Activated T-cell treated with anti-CD3 and anti-CD28 coated beads for 24 hours (primary cell): ENCODE data around the gene EIF4E1B.
A peak's percentile ranks its signal among the peaks of the same experiment; 100 is the strongest.
"Not testable (repeated sequence)": the region's sequence is repeated elsewhere in the genome, so short reads cannot be mapped to it uniquely, and the experiment has no call there.

Experiments used
- DNase-seq: peaks from one replicate; pipeline ENCODE4 v3.0.0-alpha.2; 2020; ENCODE audit warnings: low read depth

Gene EIF4E1B, protein sequence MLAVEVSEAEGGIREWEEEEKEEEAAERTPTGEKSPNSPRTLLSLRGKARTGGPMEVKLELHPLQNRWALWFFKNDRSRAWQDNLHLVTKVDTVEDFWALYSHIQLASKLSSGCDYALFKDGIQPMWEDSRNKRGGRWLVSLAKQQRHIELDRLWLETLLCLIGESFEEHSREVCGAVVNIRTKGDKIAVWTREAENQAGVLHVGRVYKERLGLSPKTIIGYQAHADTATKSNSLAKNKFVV

DNA sequence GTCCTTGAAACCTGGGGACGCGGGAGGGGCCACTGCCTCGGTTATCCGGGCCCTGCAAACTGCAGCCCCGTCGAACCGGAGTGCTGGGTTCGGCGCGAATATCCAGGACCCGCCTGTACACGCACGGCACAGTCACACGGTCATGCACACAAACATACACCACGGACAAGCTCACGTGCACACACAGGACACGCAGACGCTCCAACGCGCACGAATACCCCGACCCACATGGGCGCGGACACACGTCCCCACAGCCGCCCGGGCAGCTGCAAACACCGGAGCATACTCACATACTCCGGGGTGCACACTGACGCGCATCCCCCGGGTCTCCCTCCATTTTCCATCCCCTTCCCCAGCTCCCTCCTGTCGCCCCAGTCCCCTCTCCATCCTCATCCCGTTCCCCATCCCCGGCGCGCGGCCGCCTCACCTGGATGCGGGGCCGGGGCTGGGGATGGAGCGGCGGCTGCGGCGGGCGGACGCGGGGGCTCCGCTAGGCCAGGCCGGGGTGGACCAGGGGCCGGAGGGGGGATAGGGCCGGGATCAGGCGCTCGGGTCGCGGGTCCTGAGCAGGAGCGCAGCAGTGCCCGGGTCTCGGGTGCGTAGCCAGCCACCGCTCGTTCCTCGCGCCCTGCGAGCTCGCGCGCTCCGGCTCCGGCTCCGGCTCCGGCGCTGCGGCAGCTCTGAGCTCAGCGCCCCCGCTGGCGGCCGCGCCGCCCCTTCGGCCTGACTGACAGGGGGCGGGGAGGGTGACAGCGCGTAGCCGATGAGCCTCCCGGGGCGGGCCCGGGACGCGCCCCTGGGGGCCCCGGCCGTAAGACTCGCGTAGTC is at the start of gene EIF4E1B, which contains the start of gene SNCB:
Gene EIF4E1B, plus strand, starts transcription at position 823 of the 828 bp plus-strand sequence. CDS start 12,113 bp downstream, outside the sequence.
Gene SNCB, minus strand, starts transcription at position 682 of the 828 bp plus-strand sequence. CDS start 880 bp downstream, outside the sequence.
- peak; percentile 48 for DNase-seq

DNA sequence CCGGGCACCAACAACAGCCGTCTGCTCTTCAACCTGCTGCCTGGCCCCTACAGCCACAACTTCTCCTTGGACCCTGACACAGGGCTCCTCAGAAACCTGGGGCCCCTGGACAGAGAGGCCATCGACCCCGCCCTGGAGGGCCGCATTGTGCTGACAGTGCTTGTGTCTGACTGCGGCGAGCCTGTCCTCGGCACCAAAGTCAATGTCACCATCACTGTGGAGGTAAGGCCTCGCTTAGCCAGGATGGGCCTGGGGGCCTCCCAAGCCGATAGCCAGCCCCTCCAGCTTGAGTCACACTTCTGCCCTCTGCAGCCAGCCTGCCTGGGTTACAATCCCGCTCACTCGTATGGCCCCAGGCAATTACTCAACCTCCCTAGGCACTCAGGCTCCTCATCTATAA is 49.1 kb upstream of the EIF4E1B start:
- no peak for DNase-seq

DNA sequence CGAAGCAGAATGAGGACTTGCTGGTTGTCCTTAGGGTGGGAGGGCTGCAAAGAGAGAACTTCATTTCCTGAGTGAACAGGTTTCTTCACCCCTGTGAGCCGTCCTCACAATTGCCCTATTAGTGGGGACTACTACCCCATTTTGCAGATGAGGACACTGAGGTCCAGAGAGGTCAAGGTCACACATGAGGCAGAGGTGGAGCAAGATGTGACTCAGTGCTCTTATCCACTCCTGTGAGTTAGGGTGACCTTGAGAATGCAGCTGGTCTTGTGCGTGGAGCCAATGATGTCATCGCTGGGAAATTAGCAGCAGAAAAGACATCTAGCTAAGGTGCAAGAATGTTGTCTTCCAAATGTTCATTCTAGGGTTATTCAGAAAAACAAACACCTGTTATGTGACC is 47.4 kb upstream of the EIF4E1B start:
- DNase-seq = no peak

DNA sequence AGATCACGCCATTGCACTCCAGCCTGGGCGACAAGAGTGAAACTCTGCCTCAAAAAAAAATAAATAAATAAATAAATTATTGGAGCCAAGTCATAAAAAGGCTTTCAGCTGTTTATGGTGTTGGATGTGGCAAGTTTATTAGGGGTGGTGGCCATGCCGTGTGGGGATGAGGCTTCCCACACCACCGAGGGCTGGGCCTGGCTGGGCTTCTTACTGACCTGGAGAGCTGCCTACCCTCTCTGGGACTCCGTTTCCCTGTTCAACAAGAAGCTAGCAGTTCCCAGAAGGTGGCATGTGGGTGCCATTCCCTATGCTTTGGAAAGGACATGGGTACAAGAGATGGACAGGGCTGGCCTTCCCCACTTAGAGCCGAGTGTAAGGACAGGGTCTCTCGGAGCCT is 43.1 kb upstream of the EIF4E1B start:
- DNase-seq = no peak

DNA sequence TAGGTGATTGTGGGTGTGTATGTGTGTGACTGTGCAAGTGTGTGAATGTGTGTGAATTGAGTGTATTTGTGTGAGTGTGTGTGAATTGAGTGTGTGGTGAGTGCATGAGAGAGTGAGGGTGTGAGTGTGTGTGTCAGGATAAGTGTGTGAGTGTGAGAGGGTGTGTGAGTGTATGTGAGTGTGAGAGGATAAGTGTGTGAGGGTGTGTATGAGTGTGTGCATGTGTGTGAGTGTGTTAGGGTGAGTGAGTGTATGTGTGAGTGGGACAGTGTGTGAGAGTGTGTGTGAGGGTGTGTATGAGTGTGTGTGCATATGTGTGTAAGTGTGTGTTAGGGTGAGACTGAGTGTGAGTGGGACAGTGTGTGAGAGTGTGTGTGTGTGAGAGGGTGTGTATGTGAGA is 42.2 kb upstream of the EIF4E1B start:
- DNase-seq = no peak

DNA sequence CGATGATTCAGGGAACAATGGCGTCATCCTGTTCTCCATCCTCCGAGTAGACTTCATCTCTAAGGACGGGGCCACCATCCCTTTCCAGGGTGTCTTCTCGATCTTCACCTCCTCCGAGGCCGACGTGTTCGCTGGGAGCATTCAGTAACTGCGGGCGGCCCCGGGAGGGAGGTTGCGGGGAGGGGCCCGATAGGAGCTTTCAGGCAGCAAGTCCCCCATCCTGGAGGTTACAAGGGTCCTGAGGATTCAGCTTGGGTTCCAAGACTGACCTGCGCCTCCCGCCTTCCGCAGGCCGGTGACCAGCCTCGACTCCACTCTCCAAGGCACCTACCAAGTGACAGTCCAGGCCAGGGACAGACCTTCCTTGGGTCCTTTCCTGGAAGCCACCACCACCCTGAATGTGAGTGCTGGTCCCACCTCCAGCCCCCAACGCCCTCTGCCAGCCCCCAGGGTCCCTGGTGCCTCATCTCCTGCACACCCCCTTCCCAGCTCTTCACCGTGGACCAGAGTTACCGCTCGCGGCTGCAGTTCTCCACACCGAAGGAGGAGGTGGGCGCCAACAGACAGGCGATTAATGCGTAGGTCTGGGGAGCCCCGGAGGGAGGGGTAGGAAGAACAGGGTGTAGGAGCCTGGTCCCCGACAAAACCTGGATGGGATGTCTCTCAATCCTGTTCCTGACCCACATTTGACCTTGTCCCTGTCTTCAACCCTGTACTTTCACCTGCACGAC is 41.3 kb upstream of the EIF4E1B start:
- no peak for DNase-seq

DNA sequence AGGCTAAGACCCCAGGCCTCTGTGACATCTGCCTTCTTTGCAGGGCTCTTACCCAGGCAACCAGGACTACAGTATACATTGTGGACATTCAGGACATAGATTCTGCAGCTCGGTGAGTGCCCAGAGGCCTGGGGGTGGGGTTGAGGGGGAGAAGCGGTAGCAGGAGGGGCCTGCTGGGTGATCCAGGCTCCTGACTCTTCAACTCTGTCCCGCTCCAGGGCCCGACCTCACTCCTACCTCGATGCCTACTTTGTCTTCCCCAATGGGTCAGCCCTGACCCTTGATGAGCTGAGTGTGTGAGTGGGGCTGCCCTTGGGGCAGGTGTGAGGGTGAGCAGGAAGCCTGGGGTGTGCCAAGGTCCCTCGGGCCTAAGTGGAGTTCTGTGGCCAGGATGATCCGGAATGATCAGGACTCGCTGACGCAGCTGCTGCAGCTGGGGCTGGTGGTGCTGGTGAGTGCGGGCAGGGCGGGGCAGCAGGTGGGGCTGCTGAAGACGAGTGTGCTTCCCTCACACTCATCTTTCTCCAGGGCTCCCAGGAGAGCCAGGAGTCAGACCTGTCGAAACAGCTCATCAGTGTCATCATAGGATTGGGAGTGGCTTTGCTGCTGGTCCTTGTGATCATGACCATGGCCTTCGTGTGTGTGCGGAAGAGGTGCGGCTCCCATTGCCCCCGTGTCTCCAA is 40.3 kb upstream of the EIF4E1B start:
- no peak for DNase-seq

DNA sequence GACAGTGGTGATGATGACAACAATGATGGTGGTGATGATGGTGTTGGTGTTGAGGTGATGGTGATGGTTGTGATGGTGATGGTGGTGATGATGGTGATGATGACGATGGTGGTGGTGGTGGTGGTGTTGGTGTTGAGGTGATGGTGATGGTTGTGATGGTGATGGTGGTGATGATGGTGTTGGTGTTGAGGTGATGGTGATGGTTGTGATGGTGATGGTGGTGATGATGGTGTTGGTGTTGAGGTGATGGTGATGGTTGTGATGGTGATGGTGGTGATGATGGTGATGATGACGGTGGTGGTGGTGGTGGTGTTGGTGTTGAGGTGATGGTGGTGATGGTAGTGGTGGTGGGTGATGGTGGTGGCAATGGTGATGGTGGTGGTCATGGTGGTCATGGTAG is 38.8 kb upstream of the EIF4E1B start:
- not testable (repeated sequence) for DNase-seq

DNA sequence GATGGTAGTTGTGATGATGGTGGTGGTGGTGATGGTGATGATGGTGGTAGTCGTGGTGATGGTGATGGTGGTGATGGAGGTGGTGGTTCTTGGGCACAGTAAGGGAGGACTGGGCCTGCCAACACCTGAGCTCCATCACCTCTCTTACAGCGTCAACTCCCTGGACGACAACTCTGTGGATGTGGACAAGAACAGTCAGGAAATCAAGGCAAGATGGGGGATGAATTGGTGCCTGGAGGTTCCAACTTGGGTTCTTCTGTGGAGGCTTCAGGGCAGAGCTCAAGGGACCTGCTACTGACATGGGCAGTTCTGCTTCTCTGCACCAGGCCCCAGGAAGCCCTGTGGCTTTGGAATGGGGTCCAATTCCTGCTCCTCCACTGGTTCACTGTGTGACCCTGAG is 37.9 kb upstream of the EIF4E1B start:
- no peak for DNase-seq

DNA sequence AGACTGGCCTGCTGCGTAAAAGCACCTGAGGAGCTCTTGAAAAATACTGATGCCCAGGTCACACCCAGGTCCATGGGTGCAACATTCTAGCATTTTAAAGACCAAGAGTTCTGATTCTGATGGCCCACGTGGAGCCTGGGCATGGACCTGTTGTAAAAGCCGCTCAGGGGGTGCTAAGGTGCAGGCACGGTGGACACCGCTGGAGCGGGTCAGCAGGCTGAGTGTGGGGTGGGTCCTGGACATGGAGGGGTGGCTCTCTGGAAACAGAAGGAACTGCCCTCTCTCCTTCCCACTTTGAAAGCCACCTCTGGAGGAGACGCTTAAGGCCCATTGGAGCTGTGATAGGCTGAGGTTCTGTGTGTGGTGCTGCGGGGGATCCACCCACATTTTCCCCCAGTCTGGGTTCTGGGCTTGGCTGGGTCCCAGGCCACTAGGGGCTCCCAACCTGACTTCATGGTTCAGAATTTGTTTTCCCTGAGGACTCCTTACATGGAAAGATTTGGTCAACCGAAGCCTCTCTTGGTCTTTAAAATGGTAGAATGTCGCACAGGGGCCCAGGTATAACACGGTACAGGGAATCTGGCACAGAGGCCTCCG is 37.1 kb upstream of the EIF4E1B start:
- DNase-seq = no peak

DNA sequence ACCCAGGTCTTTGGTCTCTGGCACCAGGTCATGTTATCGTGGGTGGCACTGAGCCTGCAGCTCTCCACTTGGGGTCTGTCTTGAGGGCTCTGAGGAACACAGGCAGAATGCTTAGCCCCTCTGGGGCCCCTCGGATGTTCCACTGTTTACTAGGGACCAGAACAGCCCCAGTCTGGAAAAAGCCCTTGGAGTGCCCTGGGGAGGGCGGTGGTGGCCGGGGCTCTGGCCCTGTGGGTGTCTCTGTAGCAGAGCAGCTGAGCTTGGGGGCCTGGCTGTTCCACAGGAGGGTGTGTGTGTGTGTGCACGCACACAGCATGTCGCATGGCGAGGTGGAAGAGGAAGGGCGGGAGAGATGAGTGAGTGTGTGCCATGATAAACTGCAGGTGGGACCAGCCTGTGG is 35.9 kb upstream of the EIF4E1B start:
- DNase-seq = no peak

DNA sequence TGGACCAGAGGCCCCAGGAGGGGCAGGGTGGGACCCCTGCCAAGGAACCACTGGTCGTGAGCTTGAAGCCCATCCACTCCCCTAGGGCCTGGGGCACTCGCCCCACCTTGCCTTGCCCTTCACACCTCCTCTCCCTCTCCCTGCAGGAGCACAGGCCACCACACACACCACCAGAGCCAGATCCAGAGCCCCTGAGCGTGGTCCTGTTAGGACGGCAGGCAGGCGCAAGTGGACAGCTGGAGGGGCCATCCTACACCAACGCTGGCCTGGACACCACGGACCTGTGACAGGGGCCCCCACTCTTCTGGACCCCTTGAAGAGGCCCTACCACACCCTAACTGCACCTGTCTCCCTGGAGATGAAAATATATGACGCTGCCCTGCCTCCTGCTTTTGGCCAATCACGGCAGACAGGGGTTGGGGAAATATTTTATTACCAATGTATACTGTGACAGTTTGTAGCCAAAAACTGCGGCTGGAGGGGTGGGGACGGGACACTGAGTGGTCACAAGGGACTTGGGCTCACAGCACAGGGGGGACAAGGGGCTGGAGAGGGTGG is 35.0 kb upstream of the EIF4E1B start:
- no peak for DNase-seq

DNA sequence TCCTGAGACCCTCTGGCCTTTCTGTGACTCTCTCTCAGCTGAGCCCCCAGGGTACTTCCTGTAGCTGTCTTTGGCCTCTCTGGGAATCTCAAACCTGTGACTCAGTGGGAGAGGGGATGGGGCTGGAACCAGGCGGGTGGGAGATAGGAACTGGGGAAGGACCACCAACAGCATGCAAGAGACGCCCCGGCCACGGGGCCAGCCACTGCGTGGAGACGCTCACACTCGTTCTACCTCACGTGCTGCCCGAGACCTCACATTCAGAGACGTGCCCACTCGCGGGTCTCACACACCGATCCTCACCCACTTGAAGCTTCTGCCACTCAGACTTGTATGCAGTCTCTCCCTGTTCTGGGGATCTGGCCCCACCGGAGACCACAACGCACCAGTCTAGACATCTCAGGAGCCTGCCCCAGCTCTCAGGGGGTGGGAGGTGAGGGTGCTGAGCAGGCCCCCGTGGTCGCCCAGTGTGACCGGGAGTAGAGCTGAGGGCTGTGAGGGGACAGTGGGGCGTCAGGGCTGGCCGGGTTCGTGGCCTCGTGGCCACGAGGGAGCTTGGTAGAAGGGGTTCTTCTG is 34.3 kb upstream of the EIF4E1B start:
- DNase-seq = no peak

DNA sequence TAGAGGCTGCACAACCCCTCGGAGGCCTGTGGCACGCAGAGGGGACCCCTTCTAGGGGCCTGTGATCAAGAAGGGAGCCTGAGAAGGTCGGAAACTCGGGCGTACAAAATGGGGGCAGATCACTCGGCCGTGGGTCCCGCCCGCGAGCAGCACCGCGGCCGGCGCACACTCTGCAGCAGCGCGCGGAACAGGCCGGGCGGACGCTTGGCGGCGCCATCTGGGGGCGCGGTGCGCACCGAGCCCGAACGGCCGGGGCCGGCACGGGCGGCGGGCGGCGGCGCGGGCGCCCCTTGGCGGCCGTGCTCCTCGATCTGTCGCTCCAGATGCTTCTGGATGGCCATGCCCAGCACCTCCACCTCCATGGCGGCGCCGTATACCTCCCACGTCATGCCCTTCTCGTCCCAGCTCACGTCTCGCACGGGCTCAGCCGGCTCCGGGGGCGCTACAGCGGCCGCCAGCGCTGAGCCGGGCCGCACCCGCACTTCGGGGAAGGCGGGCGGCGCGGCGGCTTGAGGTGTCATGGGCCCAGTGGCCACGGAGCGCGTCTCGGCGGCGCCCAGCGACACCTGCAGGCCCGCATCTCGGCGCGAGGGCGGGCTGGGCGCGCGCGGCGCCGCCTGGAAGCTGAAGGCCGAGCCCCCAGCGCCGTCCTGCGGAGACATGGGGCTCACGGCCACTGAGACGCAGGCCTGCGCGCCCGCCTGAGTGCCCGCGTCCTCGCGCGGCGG is 33.6 kb upstream of the EIF4E1B start:
- DNase-seq = peak; percentile 43

DNA sequence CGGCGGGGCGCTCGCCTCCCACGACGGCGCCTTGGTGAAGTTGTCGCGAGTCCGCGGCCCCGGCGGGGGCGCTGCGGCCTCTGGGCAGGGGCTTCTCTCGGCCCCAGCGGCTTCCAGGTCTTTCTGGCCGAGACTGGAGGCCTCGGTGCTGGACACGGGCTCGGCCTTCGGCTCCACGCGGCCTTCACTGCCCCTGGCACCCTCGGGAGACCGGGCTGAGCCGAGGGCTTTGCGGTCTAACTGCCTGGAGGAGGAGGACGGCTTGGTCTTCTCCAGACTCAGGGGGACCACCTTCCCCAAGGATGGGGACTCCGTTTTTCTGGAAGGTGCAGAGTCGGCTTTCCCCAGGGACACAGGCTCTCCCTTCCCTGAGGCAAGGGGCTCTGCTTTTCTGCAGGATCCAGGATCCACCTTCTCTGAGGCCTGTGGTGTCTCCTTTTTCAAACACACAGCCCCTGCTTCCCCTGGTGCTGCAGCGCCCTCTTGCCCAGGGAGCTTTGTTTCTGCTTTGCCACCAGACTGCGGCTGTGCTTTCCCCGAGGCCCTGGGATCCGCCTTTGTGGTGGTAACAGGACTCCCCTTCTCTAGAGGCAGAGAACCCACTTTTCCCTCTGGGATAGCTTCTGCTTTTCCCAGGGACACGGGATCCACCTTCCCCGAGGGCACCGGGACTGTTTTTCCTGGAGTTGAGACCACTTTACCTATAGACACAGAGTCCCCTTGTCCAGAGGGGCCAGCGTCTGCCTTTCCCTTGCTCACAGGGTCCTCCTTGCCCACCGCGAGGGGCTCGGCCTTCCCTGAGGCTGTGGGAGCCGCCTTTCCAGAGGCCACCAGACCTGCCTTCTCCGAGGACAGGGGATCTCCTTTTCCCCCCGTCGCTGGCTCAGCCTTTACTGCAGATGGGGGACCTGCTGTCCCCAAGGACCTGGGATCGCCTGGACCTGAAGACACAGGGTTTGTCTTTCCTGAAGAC is 32.8 kb upstream of the EIF4E1B start:
- no peak for DNase-seq

DNA sequence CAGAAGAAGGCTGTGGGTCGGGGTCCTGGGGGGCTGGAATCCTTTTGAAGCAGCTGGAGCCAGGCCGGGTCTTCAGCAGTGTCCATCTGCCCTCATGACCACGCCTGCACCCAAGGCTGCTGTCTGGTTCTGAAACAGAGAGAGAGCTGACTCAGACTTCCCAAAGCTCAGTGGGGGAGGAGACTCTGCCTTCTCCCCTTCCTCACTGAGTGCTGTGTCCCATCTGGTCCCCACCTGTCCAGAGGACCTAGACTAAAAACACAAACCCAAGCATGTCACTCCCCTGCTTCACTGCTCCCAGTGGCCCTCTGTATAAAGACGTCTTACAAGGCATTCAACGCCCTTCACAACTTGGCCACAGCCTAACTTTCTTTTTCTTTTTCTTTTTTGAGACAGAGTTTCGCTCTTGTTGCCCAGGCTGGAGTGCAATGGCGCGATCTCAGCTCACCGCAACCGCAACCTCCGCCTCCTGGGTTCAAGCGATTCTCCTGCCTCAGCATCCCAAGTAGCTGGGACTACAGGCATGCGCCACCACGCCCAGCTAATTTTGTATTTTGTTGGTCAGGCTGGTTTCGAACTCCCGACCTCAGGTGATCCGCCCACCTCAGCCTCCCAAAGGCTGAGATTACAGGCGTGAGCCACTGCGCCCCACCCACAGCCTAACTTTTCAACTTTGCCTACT is 30.6 kb upstream of the EIF4E1B start:
- DNase-seq = not testable (repeated sequence)

DNA sequence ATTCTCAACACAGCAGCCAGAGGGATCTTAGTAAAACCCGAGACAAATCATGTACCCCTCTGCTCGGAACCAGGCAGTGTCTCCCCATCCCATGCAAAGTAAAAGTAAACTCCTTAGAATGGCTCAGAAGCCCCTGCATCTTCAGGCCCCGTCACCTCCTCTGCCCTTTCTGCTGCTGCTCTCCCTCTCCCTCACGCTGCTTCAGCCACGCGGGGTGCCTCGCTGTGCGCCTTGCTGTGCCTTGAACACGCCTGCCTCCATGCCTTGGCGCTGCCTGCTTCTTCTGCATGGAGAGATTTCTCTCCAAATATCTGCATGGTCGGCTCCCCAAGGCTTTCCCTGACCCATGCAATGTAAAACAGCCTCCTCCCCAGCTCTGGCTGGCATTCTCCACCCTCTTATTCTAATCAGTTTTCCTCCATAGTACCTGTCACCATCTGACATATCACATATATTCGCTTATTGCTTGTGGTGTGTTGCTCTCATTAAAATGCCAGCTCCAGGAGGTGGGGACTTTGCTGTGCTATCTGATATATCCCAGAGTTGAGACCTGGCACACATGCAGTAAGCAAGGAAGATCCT is 28.5 kb upstream of the EIF4E1B start:
- no peak for DNase-seq

DNA sequence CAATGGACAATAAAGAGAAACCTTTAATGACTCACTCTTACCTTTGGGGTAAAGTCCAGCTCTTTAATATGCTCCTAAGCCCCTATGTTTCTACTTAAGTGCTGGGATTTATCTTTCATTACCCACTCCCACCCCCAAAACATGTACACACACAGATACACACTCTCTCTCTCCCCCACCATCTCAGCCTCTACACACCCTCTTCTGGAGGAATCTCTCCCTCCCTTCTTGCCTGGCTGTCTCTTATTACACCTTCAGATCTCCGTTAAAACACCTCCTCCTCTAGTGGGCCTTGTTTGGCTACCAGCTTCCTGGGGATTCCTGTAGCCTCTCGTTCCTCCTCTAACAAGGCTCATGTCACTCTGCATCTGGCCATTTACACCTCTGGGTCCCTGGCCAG is 27.4 kb upstream of the EIF4E1B start:
- no peak for DNase-seq
